NOMO-1 treated with DMSO at 0.1 percent for 48 hours (cell line): ENCODE data around the gene USP10.
A peak's percentile ranks its signal among the peaks of the same experiment; 100 is the strongest.

Experiments used
- DNase-seq: peaks from one replicate; lab custom pipeline; 2025; ENCODE audit not compliant: unreplicated experiment; lab: John Stamatoyannopoulos, UW

Gene USP10, protein sequence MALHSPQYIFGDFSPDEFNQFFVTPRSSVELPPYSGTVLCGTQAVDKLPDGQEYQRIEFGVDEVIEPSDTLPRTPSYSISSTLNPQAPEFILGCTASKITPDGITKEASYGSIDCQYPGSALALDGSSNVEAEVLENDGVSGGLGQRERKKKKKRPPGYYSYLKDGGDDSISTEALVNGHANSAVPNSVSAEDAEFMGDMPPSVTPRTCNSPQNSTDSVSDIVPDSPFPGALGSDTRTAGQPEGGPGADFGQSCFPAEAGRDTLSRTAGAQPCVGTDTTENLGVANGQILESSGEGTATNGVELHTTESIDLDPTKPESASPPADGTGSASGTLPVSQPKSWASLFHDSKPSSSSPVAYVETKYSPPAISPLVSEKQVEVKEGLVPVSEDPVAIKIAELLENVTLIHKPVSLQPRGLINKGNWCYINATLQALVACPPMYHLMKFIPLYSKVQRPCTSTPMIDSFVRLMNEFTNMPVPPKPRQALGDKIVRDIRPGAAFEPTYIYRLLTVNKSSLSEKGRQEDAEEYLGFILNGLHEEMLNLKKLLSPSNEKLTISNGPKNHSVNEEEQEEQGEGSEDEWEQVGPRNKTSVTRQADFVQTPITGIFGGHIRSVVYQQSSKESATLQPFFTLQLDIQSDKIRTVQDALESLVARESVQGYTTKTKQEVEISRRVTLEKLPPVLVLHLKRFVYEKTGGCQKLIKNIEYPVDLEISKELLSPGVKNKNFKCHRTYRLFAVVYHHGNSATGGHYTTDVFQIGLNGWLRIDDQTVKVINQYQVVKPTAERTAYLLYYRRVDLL

DNA sequence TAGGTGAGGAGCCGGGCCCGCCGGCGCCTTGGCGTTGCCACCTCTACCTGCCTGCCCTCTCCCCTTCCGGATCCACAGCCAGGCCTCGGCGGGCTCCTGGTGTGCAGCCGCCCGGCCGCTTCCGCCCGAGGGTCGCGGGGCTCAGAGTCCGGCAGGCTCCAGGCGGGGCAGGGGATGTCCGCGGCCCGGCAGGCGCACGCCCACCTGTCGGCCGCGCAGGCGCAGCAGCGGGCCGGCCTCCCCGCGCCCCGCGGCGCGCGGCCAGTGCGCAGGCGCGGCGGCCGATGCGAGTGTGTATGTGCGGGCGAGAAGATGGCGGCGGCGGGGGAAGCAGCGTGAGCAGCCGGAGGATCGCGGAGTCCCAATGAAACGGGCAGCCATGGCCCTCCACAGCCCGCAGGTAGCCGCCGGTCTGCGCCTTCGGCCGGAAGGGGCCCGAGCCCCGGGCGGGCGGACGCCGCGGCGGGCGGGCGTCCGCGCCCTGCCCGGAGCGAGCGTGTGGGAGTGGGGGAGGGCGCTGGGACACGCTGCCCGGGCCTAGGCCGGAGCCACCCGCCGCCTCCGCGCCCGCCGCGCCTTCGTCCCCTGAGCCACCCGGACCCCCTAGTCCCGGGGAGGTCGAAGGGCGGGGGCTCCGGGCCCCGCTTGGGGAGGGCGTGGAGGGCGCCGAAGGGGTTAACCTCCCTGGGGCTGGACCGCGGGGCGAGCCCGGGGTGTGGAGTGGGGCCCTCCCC is at the start of gene USP10:
Gene USP10 (plus strand): TSS at position 289 of the 734 bp plus-strand sequence. CDS start 91 bp downstream, at position 380.
- DNase-seq: peak; percentile 71

DNA sequence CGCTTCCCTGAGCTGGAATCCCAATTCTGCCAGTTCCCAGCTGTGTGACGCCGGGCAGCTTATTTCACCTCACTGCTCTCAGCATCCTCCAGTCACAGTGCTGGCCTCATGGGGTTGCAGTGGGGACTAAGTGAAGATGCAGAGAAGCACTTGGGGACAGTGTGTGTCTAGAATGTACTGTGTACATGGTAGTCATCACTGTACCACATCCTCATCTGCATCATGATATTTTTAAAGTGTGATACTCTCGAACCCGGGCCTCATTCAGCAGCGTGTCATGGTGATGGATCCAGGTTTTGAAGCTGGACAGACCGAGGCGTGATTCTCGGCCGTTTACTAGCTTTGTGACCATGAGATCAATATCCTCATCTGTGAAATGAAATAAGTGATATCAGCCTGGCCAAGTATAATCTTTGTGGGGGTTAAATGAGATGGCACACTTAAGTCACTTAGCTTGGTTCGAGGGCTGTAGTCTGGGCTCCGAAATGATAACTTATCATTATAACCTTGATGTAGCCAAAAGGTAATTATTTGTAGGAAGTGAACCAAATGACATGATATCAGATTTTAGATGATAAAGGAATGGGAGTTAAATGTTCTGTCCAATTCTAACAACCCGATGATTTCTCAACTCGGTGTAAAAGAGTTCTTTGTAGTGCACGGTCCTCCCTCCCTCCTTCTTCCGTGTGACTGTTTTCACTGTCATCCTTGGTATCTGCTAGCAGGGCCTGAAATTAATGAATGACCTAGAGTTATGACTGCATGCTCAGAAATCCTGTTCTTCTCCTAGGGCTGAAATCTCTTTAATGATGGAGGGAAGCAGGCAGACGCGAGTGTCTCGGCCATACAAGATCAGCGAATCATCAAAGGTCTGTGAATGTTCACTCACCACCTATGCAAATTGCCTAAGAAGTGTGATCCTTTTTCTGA is 49.5 kb upstream of the USP10 start:
- DNase-seq: no peak

DNA sequence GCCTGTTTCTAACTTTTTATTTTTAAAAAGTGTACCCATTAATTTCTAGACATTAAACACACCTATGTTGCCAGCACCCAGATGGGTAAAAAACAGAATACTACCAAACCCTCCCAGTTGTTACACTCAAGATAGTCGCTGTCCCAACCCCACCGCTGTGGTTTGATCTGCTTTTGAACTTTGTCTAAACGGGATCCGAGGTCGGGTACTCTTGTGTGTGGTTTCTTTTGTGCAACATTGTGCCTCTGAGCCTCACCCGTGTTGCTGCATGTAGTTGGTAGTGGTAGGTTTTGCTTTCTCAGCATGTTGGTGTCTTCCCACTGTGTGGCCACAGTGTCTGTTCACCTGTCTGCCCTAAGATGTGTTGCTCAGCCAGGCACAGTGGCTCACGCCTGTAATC is 47.2 kb upstream of the USP10 start:
- no peak for DNase-seq

DNA sequence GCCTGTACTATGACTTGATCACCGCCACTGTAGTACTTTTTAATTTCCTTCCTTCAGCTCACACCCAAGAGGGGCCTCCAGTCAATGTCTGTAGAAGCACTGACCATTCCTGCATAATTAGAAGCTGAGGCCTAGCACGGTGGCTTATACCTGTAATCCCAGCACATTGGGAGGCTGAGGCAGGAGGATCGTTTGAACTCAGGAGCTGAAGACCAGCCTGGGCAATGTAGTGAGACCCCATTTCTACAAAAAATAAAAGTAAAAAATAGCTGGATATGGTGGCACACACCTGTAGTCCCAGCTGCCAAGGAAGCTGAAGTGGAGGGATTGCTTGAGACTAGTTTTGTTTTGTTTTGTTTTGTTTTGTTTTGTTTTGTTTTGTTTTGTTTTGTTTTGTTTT is 45.6 kb upstream of the USP10 start:
- no peak for DNase-seq

DNA sequence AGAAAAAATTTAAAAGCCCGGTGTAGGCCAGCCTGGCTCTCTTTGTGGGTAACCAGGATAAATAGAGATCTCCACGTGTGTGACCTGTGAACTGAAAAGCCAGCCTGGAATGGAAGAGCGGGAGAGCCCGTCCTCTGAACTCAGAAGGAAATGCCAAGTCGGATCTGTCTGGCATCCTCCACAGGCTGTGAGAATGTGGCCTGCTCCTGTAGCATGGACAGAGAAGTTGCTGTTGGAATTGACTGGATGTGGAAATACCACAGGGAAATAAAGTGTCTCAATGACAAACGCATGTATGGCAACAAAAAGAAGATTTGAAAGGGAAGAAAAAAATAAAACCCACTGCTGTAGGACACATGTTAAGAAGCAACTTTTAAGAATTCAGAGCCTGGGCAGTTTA is 44.8 kb upstream of the USP10 start:
- no peak for DNase-seq

DNA sequence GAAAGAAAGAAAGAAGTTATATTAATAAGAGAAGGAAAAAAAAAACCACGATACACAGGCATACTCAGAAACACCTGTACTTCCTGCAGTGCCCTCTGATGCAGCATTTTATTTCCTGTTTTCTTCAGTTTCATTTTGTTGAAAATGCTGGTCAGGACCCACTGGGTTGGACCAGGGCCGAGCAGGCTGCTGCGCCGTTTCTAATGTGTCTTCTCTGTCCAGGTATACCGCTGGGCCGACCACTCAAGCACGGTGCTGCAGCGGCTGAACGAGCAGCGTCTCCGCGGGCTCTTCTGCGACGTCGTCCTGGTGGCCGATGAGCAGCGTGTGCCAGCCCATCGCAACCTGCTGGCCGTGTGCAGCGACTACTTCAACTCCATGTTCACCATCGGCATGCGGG is 43.2 kb upstream of the USP10 start:
- DNase-seq: no peak

DNA sequence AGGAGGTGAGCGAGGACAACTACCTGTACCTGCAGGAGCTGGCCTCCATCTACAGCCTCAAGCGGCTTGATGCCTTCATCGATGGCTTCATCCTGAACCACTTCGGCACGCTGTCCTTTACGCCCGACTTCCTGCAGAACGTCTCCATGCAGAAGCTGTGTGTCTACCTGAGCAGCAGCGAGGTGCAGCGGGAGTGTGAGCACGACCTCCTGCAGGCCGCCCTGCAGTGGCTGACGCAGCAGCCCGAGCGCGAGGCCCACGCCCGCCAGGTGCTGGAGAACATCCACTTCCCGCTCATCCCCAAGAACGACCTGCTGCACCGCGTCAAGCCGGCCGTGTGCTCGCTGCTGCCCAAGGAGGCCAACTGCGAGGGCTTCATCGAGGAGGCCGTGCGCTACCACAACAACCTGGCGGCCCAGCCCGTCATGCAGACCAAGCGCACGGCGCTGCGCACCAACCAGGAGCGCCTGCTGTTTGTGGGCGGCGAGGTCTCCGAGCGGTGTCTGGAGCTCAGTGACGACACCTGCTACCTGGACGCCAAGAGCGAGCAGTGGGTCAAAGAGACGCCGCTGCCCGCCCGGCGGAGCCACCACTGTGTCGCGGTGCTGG is 42.5 kb upstream of the USP10 start:
- DNase-seq: no peak

DNA sequence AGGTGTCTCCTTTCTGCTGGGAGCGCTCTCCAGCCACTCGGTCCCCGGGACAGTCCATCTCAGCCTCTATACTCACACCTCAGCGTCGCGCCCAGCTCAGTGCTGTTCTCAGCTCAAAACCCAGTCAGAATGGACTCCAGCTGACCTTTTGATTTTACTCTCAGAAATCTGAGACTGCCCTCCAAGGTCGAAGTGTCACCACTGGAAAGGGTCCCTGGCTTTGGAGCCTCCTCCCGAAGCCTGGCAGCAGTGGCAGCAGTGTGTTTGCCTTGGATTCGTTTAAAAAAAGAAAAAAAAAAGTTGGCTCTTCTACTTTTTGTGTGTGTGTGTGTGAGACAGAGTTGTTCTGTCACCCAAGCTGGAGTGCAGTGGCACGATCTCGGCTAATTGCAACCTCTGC is 41.1 kb upstream of the USP10 start:
- DNase-seq: no peak

DNA sequence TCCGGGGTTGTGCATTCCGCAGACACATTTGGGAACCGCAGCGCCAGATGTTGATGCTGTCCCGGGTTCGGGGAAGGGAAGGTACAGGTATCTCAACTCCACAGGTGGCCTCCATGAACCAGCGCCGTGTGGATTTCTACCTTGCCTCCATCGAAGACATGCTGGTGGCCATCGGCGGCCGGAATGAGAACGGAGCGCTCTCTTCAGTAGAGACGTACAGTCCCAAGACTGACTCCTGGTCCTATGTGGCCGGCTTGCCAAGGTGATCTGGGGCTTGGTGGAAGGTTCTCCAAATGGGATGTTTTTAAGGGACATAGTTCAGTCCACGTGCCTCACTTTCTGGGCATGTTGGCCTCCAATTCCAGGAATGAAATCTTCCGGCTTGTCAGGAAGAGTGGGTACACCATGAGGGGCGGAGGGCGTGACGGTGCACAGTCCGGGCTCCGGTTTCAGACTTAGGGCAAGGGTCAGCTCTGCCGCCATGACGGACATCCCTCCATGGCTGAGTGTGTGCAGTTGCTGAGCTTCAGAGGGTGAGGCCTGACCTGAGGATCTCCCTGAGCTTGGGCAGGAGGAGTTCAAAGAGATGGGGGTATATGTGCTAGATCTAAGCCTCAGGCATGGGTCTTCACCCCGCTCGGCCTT is 40.0 kb upstream of the USP10 start:
- DNase-seq: no peak

DNA sequence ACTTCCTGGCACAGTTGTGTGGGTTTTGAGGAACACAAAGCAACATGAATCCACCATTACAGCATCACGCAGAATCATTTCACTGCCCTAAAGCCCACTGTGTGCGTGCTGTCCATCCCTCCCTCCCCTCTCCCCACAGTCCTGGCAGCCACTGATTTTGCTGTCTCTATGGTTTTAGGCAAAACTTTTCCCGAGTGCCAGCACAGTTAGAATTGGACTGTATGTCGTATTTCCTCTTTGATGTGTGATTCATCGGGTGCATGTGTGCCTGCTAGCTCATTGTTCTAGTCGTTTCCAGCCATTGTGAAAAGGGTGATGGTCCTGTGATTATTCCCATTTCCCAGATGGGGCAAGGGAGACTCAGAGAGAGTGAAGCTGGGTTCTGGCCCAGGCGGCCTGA is 38.8 kb upstream of the USP10 start:
- DNase-seq: no peak

DNA sequence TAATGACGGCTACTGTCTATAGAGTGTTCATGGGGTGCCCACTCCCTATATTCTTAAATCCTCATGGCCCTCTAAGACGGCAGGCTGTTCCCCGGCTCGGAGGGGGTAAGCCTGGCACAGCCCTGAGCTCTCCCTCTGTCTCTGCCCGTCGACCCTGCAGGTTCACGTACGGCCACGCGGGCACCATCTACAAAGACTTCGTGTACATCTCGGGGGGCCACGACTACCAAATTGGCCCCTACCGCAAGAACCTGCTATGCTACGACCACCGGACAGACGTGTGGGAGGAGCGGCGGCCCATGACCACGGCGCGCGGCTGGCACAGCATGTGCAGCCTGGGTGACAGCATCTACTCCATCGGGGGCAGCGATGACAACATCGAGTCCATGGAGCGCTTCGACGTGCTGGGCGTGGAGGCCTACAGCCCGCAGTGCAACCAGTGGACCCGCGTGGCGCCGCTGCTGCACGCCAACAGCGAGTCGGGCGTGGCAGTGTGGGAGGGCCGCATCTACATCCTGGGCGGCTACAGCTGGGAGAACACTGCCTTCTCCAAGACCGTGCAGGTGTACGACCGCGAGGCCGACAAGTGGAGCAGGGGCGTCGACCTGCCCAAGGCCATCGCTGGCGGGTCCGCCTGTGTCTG is 38.3 kb upstream of the USP10 start:
- DNase-seq: no peak

DNA sequence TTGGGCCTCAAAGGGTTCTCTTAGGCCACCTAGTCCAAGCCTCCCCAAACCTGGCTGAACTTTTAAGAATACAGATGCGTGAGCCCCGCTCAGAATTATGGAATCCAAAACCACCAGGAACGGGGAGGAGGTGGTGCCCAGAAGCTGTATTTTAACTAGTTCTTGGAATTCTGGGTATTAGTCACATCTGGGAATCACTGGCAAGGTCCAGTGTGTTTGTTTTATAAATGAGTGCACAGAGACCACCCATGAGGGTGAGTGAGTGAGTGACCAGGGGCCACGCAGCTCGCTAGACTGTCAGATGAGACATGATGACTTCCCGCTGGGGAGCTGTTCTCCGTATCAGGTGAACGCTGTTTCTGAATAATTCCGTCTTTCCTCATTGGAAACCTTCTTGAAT is 37.3 kb upstream of the USP10 start:
- no peak for DNase-seq

DNA sequence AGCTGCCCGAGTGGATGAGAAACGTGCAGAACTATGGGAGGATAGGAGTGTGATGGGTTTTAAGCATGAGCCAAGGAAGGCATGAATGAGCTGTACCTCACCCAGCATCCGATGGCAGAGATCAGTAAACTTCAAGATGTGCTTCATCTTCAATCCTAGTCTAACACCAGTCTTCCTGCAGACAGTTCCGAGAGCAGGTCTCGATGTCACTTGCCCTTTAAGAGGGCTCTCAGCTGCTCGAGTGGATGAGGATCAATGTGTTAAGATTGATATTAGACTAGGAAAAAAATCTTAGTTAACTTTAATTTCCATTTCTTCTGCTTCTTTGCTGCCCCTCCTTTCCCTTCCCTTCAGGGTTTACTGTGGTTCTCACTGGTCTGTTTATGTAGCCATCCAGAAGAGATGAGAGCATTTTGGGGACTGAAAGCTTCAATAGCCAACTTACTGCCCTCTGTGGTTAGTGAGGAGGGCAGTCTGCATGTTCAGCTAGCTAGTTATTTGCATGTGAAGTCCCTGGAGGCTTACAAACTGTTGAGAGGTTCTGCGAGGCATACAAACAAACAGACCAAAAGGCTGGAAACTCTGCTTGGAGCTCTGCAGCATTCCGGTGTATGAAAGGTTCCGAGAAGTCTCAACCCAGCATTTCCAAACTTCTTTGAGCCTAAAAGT is 36.2 kb upstream of the USP10 start:
- DNase-seq: no peak

DNA sequence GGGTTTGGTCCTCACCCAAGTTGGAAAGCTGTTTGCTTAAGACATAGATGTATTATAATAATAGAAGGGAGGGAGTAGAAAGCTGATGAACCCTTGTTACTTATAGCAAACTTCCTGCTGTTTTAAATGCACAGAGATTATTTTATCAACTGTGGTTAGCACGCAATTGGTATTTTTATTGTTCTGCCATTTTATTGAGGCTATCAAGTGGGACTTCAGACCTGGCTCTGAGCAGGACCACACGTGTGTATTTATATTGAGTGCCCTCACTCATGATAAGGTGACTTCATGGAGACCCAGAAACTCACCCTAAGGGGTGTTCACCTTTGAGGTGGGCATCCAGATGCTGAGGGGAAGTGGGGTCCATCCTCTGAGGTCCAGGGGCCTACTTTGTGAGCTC is 34.4 kb upstream of the USP10 start:
- no peak for DNase-seq

DNA sequence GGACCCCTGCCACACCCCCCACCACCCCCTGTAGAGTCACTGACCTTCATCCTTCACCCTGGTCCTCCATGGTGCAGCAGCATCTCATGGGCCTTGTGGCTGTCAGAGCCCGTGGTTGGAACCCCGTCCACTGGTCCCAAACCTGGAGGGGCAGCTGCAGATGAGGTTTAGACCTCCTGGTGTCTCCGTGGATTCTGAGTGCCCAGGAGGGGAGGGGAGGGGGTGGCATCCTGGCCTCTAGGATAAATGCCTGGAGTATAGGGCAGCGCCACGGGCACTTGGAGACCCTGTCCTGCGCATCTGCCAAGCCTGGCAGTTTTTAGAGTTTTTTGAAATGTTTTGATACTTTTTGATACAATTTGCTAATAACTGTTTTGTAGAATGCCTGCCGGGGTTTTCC is 34.0 kb upstream of the USP10 start:
- no peak for DNase-seq

DNA sequence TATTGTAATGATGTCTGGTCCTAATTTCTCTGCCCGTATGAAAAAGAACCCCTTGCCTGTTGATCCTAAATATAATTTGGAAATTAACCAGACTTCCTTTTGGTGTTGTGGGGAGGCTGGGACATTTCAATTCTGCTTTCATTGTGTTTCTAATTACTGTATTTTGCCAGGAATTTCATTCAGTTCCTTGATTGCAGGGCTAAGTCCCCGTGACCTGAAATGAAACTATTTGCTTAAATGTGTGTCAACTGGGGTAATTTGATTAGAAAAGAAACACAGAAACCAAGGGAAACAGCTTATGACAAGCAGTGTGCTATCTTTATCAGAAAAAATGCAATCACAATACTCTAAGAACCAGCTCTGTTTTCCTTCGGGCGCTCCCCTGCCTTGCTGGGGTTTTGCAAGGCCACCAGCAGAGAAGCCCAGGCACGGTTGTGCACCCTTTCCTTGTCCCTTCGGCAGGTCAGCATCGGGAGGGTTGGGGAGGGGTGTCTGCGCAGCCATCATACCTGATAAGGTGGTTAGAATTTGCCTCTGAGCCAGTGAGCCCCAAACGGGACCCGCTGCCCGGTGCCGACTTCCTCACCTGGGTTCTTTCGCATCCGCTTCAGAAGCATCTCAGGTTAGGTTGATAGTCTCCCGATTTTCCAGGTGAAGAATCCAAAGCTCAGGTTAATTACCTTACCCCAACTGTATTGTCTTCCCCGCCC is 32.0 kb upstream of the USP10 start:
- no peak for DNase-seq

DNA sequence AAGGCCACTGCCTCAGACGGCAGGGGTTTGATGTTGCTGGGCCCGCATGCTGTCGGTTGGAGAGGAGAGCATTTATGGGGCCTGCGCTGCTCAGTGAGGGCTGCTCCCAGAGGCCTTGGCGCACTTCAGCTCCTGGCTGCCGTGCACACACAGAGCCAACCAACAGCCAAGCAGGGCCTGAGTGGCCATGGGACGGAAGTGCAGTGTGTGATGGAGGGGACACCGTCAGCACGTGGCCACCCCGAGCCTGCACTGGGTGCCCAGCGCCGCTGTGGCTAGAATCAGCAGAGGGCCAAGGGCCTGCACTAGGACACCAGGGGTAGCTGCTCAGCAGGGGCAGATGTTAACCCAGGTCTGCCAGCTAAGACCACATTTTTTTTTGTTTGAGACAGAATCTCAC is 29.7 kb upstream of the USP10 start:
- DNase-seq: no peak
